BJ (cell line): ENCODE results near the gene SDR42E1. TPM values are rescaled to one million over a fixed set of nuclear protein-coding genes. Genes with fewer than 3 reads are reported as not detected.

Experiments
- CTCF ChIA-PET: fragments of 350-600 bp; formaldehyde crosslinking; extraction: SDS; loops from one replicate; lab custom pipeline; 2021; ENCODE audit warnings: antibody characterized with exemption, inconsistent platforms; lab: Yijun Ruan, JAX
- POLR2A ChIA-PET: fragments of 300-600 bp; sonication (Branson Sonifier 250); formaldehyde crosslinking; extraction: SDS; loops from one replicate; lab custom pipeline; 2021; ENCODE audit warnings: antibody characterized with exemption; lab: Charles Lee
- DNase-seq: peaks from one replicate; pipeline ENCODE4 v3.0.0-alpha.2; 2011; ENCODE audit warnings: low read depth
- H3K27me3 ChIP-seq: 2 replicates; pipeline ENCODE4 v1.6.0; 2011; ENCODE audit warnings: low read length; ENCODE audit not compliant: control insufficient read depth, insufficient read depth
- H3K36me3 ChIP-seq: 2 replicates; pipeline ENCODE4 v1.5.1; 2011; ENCODE audit warnings: low read length; ENCODE audit not compliant: control insufficient read depth, insufficient read depth
- H3K4me3 ChIP-seq: 2 replicates; pipeline ENCODE4 v1.5.1; 2011; ENCODE audit warnings: low read depth, mild to moderate bottlenecking, control low read depth, low read length
- CTCF ChIP-seq: IDR thresholded peaks from 2 replicates; pipeline ENCODE4 v1.5.1; 2011; ENCODE audit warnings: low read depth, mild to moderate bottlenecking, control low read depth, inconsistent platforms, low read length, moderate library complexity; ENCODE audit not compliant: insufficient read depth
- polyA plus RNA-seq: library from polyadenylated mRNA; depleted of rRNA; stranded (reverse); fragments of >200 nt; gene quantifications from 2 replicates; pipeline ENCODE4 v1.2.3, GENCODE V29; 2011

Gene SDR42E1
- polyA plus RNA-seq, 1 experiment, result 0.44 TPM

- TF ChIP-seq CTCF, result no peak
- H3K4me3 ChIP-seq, result no peak overlapping the region
- no peaks in the 10 kb centered on the region for H3K36me3 ChIP-seq
- no peaks in the 10 kb centered on the region; the same call in 1 of the 2 replicates for H3K27me3 ChIP-seq
- POLR2A ChIA-PET, result no interaction called here
- CTCF ChIA-PET, result interaction anchor here (1.2 to 6.9 kb wide), 3 partner anchors 10 to 188 kb away, joined by 4 to 29 read pairs (median 7); no protein-coding TSS in a partner anchor
- DNase-seq, result no peak
Measured at GRCh38 chr16:82042144-82042543, 30.9 kb upstream of the SDR42E1 start.

DNA sequence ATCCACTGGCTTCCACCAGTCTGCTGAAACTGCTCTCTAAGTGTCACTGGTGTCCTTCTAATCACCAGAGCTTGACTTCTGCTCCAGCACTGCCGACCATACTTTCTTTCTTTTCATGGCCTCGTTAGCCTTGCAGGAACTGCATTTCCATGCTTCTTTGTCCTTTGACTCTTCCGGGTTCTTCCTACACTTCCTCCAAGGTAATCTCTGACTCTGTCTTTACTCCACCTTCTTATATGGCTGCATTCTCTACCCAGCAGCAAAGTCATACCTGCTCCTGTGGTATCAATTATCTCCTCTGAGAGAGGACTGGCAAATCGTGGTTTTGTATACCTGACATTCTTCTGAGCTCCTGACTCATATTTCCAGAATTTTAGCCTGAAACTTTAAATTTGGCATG is 30.3 kb upstream of the SDR42E1 start:
- Histone ChIP-seq H3K27me3 (no peaks in the 10 kb centered on the region), H3K36me3 (no peaks in the 10 kb centered on the region), H3K4me3 (no peak overlapping the region)
- ChIA-PET CTCF (interaction anchor here (1.8 to 6.9 kb wide), 2 partner anchors 10 to 188 kb away, joined by 7 to 29 read pairs; no protein-coding TSS in a partner anchor), POLR2A (no interaction called here)
- TF ChIP-seq CTCF, result no peak
- DNase-seq, result no peak

DNA sequence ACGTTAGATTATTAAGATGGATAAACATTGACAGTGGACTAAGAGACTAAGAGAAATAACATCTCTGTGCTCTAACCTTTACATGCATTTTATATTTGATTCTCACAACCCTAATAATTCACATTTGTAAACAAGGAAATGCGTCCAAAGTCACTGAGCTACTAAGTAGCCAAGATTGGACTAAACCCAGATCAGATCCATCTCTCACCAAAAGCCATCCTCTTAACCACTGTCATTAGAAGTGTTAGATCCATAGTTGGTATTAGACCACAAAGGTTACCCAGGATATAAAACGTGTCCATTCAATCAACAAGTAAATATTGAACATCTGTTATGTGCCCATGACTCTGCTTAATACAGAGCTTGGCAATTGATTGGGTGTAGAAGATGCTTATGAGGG is 29.0 kb upstream of the SDR42E1 start:
- no peak for TF ChIP-seq CTCF
- Histone ChIP-seq H3K27me3 (no peaks in the 10 kb centered on the region), H3K4me3 (no peak overlapping the region), H3K36me3 (no peaks in the 10 kb centered on the region)
- no peak for DNase-seq
- ChIA-PET CTCF (interaction anchor here (1.3 to 6.9 kb wide), 2 partner anchors 9 to 190 kb away, joined by 5 to 29 read pairs; no protein-coding TSS in a partner anchor), POLR2A (no interaction called here)

GRCh38 chr16:82037666-82038065 is 26.4 kb upstream of the SDR42E1 start:
- DNase-seq, result no peak

GRCh38 chr16:82037251-82037650 is 26.0 kb upstream of the SDR42E1 start:
- Histone ChIP-seq H3K36me3 (no peaks in the 10 kb centered on the region), H3K4me3 (no peak overlapping the region), H3K27me3 (no peaks in the 10 kb centered on the region)
- no peak for DNase-seq
- no peak for TF ChIP-seq CTCF
- POLR2A ChIA-PET, result no interaction called here
- CTCF ChIA-PET, result no interaction called here

More at GRCh38 chr16:82037666-82038065, 26.4 kb upstream of the SDR42E1 start:
- Histone ChIP-seq H3K36me3 (no peaks in the 10 kb centered on the region), H3K4me3 (no peak overlapping the region), H3K27me3 (no peaks in the 10 kb centered on the region)
- no peak for TF ChIP-seq CTCF
- ChIA-PET POLR2A (no interaction called here), CTCF (interaction anchor here (1.1 kb wide), 1 partner anchor 226 kb away, joined by 3 read pairs; no protein-coding TSS in a partner anchor)
